IMR-90 (cell line): ENCODE measurements around the gene SHC4. TPM values are rescaled to one million over a fixed set of nuclear protein-coding genes. Genes with fewer than 3 reads are reported as not detected.

Experiments used
- ATAC-seq: fragments of 200-7000 bp; cut with Tn5 transposase; 2 replicates; pipeline ENCODE4 v1.9.1; 2020; ENCODE audit warnings: low read depth, mild to moderate bottlenecking, moderate library complexity
- BruUV-seq: library from RNA; stranded (reverse); fragments of 400-500 nt; replicated peaks from 2 replicates; lab custom pipeline; 2021; lab: Mats Ljungman, UMichigan
- CTCF ChIA-PET: fragments of 300-600 bp; formaldehyde crosslinking; extraction: SDS; loops from one replicate; lab custom pipeline; 2021; ENCODE audit warnings: antibody characterized with exemption; lab: Yijun Ruan, JAX
- POLR2A ChIA-PET: fragments of 300-600 bp; sonication (Branson Sonifier 250); formaldehyde crosslinking; loops from one replicate; lab custom pipeline; 2022; ENCODE audit warnings: antibody characterized with exemption; ENCODE audit not compliant: unreplicated experiment; lab: Charles Lee
- DNase-seq: peaks from one replicate; pipeline ENCODE4 v3.0.0; 2013
- H2AFZ ChIP-seq: replicated peaks from 2 replicates; pipeline ENCODE3; 2013; ENCODE audit warnings: low read length, mild to moderate bottlenecking; ENCODE audit not compliant: poor library complexity
- H2AK5ac ChIP-seq: 2 replicates; pipeline ENCODE4 v1.6.1; 2013; ENCODE audit warnings: low read depth, low read length, inconsistent platforms
- H2AK9ac ChIP-seq: replicated peaks from 2 replicates; pipeline ENCODE3; 2013; ENCODE audit warnings: mild to moderate bottlenecking, low read depth, low read length, moderate library complexity; ENCODE audit not compliant: poor library complexity
- H2BK120ac ChIP-seq: 2 replicates; pipeline ENCODE4 v1.6.1; 2013; ENCODE audit warnings: low read depth, low read length, inconsistent platforms
- H2BK15ac ChIP-seq: 3 replicates; pipeline ENCODE4 v1.6.1; 2013; ENCODE audit warnings: low read depth, low read length, inconsistent platforms
- H2BK20ac ChIP-seq: 2 replicates; pipeline ENCODE4 v1.6.1; 2013; ENCODE audit warnings: low read depth, mild to moderate bottlenecking, inconsistent platforms, low read length, moderate library complexity
- H2BK5ac ChIP-seq: 2 replicates; pipeline ENCODE4 v1.6.1; 2013; ENCODE audit warnings: mild to moderate bottlenecking, low read depth, low read length, inconsistent platforms; ENCODE audit not compliant: poor library complexity, severe bottlenecking
- H3K14ac ChIP-seq: replicated peaks from 2 replicates; pipeline ENCODE4 v1.6.1; 2013; ENCODE audit warnings: low read depth, low read length, inconsistent platforms
- H3K18ac ChIP-seq: 2 replicates; pipeline ENCODE4 v1.6.1; 2013; ENCODE audit warnings: low read depth, low read length, control low read depth
- H3K23ac ChIP-seq: 2 replicates; pipeline ENCODE4 v1.6.1; 2013; ENCODE audit warnings: low read depth, low read length, inconsistent platforms
- H3K27ac ChIP-seq: 2 replicates; pipeline ENCODE4 v1.5.1; 2013; ENCODE audit warnings: mild to moderate bottlenecking, control low read depth, low read length; ENCODE audit not compliant: insufficient read depth
- H3K27me3 ChIP-seq: 2 replicates; pipeline ENCODE4 v1.6.1; 2013; ENCODE audit warnings: low read length; ENCODE audit not compliant: control insufficient read depth, insufficient read depth
- H3K36me3 ChIP-seq: 2 replicates; pipeline ENCODE4 v1.6.1; 2013; ENCODE audit warnings: low read length, mixed read lengths; ENCODE audit not compliant: control insufficient read depth, insufficient read depth
- H3K4ac ChIP-seq: 2 replicates; pipeline ENCODE4 v1.6.1; 2013; ENCODE audit warnings: low read depth, low read length, inconsistent platforms
- H3K4me1 ChIP-seq: 2 replicates; pipeline ENCODE4 v1.6.1; 2013; ENCODE audit warnings: low read length, mixed read lengths; ENCODE audit not compliant: control insufficient read depth, insufficient read depth
- H3K4me2 ChIP-seq: 2 replicates; pipeline ENCODE4 v1.6.1; 2013; ENCODE audit warnings: low read depth, mild to moderate bottlenecking, control low read depth, low read length, moderate library complexity
- H3K4me3 ChIP-seq: 2 replicates; pipeline ENCODE4 v1.5.1; 2013; ENCODE audit warnings: low read depth, mild to moderate bottlenecking, control low read depth, low read length, moderate library complexity; ENCODE audit not compliant: insufficient read depth
- H3K56ac ChIP-seq: 2 replicates; pipeline ENCODE4 v1.6.1; 2013; ENCODE audit warnings: low read length, inconsistent platforms; ENCODE audit not compliant: insufficient read depth; ENCODE audit errors: extremely low read depth
- H3K79me1 ChIP-seq, 2 experiments: 2 replicates each; pipeline ENCODE4 v1.6.1; 2013; ENCODE audit warnings: low read length in 2 of 2, inconsistent platforms in 1 of 2, low read depth in 1 of 2
- H3K9ac ChIP-seq: 2 replicates; pipeline ENCODE4 v1.6.1; 2013; ENCODE audit warnings: low read depth, low read length, control low read depth
- H3K9me1 ChIP-seq: 2 replicates; pipeline ENCODE4 v1.6.1; 2013; ENCODE audit warnings: low read length, inconsistent platforms; ENCODE audit not compliant: insufficient read depth
- H3K9me3 ChIP-seq: 2 replicates; pipeline ENCODE4 v1.6.1; 2013; ENCODE audit warnings: low read length; ENCODE audit not compliant: control insufficient read depth, insufficient read depth
- H4K20me1 ChIP-seq: 2 replicates; pipeline ENCODE4 v1.6.1; 2013; ENCODE audit warnings: low read length, inconsistent platforms; ENCODE audit not compliant: insufficient read depth
- H4K5ac ChIP-seq: 2 replicates; pipeline ENCODE4 v1.6.1; 2013; ENCODE audit warnings: mild to moderate bottlenecking, low read depth, low read length, control low read depth
- H4K8ac ChIP-seq, 2 experiments: 2 replicates each; pipeline ENCODE4 v1.6.1; 2013; ENCODE audit warnings: low read depth in 2 of 2, low read length in 2 of 2, control low read depth in 1 of 2, inconsistent platforms in 1 of 2
- H4K91ac ChIP-seq: 2 replicates; pipeline ENCODE4 v1.6.1; 2013; ENCODE audit warnings: low read depth, low read length, inconsistent platforms; ENCODE audit not compliant: insufficient read depth
- BHLHE40 ChIP-seq: fragments of 150-350 bp; IDR thresholded peaks from 2 replicates; pipeline ENCODE4 v1.6.1; 2016; ENCODE audit warnings: mild to moderate bottlenecking, low read depth, low read length
- CEBPB ChIP-seq: IDR thresholded peaks from 2 replicates; pipeline ENCODE4 v1.6.1; 2012; ENCODE audit warnings: low read depth, low read length, improper control_type of control experiment
- CHD1 ChIP-seq: IDR thresholded peaks from 2 replicates; pipeline ENCODE4 v1.6.1; 2012; ENCODE audit warnings: low read depth, low read length, improper control_type of control experiment
- CTCF ChIP-seq: conservative IDR thresholded peaks from 2 replicates; pipeline ENCODE4 v1.5.1; 2012; ENCODE audit warnings: mild to moderate bottlenecking, low read depth, low read length, improper control_type of control experiment
- ELK1 ChIP-seq: fragments of 150-350 bp; IDR thresholded peaks from 2 replicates; pipeline ENCODE4 v1.6.1; 2016; ENCODE audit warnings: low read depth, mild to moderate bottlenecking, low read length, moderate library complexity, borderline replicate concordance
- FOS ChIP-seq: fragments of 150-350 bp; IDR thresholded peaks from 2 replicates; pipeline ENCODE4 v1.6.1; 2016; ENCODE audit warnings: low read depth, low read length
- MAFK ChIP-seq: IDR thresholded peaks from 2 replicates; pipeline ENCODE4 v1.6.1; 2012; ENCODE audit warnings: low read depth, low read length, improper control_type of control experiment
- MAZ ChIP-seq: IDR thresholded peaks from 2 replicates; pipeline ENCODE4 v1.6.1; 2012; ENCODE audit warnings: low read depth, mild to moderate bottlenecking, low read length, improper control_type of control experiment, moderate library complexity, borderline replicate concordance
- MXI1 ChIP-seq: IDR thresholded peaks from 2 replicates; pipeline ENCODE4 v1.6.1; 2012; ENCODE audit warnings: low read depth, mild to moderate bottlenecking, low read length, moderate library complexity, borderline replicate concordance
- NFE2L2 ChIP-seq: fragments of 150-350 bp; IDR thresholded peaks from 2 replicates; pipeline ENCODE4 v1.6.1; 2016; ENCODE audit warnings: low read depth, mild to moderate bottlenecking, low read length
- POLR2A ChIP-seq: IDR thresholded peaks from 2 replicates; pipeline ENCODE4 v1.6.1; 2012; ENCODE audit warnings: mild to moderate bottlenecking, low read depth, low read length
- RAD21 ChIP-seq: IDR thresholded peaks from 2 replicates; pipeline ENCODE4 v1.6.1; 2012; ENCODE audit warnings: low read length, improper control_type of control experiment
- RCOR1 ChIP-seq: IDR thresholded peaks from 2 replicates; pipeline ENCODE4 v1.6.1; 2012; ENCODE audit warnings: mild to moderate bottlenecking, low read length, improper control_type of control experiment; ENCODE audit not compliant: insufficient replicate concordance
- RFX5 ChIP-seq: IDR thresholded peaks from 2 replicates; pipeline ENCODE4 v1.8.0; 2012; ENCODE audit warnings: low read depth, mild to moderate bottlenecking, low read length, moderate library complexity
- SMC3 ChIP-seq: fragments of 150-350 bp; IDR thresholded peaks from 2 replicates; pipeline ENCODE4 v1.6.1; 2016; ENCODE audit warnings: low read depth, mild to moderate bottlenecking, antibody characterized with exemption, low read length, moderate library complexity
- USF2 ChIP-seq: fragments of 150-350 bp; IDR thresholded peaks from 2 replicates; pipeline ENCODE4 v1.6.1; 2017; ENCODE audit warnings: mild to moderate bottlenecking, antibody characterized with exemption, low read length, low read depth
- WGBS, 2 experiments: methylation state at CpG; one replicate each; pipeline versions ENCODE4 v1.1.5 to v1.1.7; 2013; ENCODE audit warnings: missing lambda C conversion rate in 2 of 2; ENCODE audit not compliant: insufficient read length in 1 of 2; ENCODE audit errors: extremely low coverage in 2 of 2; 5-methylcytosine and 5-hydroxymethylcytosine counted together
- dilution Hi-C: fragments of 300-500 bp; cut with HindIII; formaldehyde crosslinking; loops from one replicate; pipeline ENCODE4 v1.14.3; 2018; ENCODE audit warnings: low sequenced_read_pairs; ENCODE audit not compliant: unreplicated experiment
- in situ Hi-C: fragments of 300-500 bp; cut with MboI; formaldehyde crosslinking; loops from 3 replicates; pipeline ENCODE4 v1.14.3; 2019; ENCODE audit warnings: low sequenced_read_pairs, inconsistent platforms, mixed read lengths
- intact Hi-C: fragments of 100-400 bp; cut with micrococcal nuclease; formaldehyde crosslinking; loops from 2 replicates; pipeline ENCODE4 v1.10.0; 2022
- polyA plus RNA-seq, 3 experiments: library from polyadenylated mRNA; depleted of rRNA; stranded (reverse); fragments of >200 nt; gene quantifications; 2 replicates each; pipeline ENCODE4 v1.2.3, GENCODE V29; 2012; ENCODE audit warnings: low replicate concordance in 1 of 3
- total RNA-seq: library from RNA; depleted of rRNA; stranded (reverse); fragments of >200 nt; gene quantifications from 2 replicates; pipeline ENCODE4 v1.2.3, GENCODE V29; 2012

The SHC4 gene
- total and polyA plus RNA-seq, 2 of the 4 experiments (the other 2 are of a cell fraction), result 0.91 to 2.7 TPM

- Histone ChIP-seq H3K18ac (no peak overlapping the region), H2AFZ (no peak overlapping the region), H3K9me3 (no peaks in the 10 kb centered on the region), H3K56ac (no peak overlapping the region), H2BK120ac (no peak overlapping the region), H2AK9ac (no peak overlapping the region), H3K4me2 (no peak overlapping the region), H3K4ac (no peak overlapping the region), H4K91ac (no peak overlapping the region), H2BK20ac (no peak overlapping the region), H3K23ac (no peak overlapping the region), H3K9me1 (no peaks in the 10 kb centered on the region; the same call in 1 of the 2 replicates), H3K27me3 (no peaks in the 10 kb centered on the region), H2AK5ac (no peak overlapping the region), H3K27ac (no peak overlapping the region), H4K20me1 (no peaks in the 10 kb centered on the region), H3K79me1 (no peaks in the 10 kb centered on the region), H2BK15ac (no peak overlapping the region), H4K5ac (no peak overlapping the region), H4K8ac (no peak overlapping the region), H3K36me3 (peaks cover 6% of the 10 kb centered on the region), H3K14ac (no peak overlapping the region), H3K9ac (no peak overlapping the region), H2BK5ac (no peak overlapping the region), H3K4me3 (no peak overlapping the region), H3K4me1 (peaks cover 3% of the 10 kb centered on the region)
- no peak for TF ChIP-seq MAFK
- no peak for TF ChIP-seq RFX5
- no peak for TF ChIP-seq MXI1
- no peak for TF ChIP-seq POLR2A
- no peak for TF ChIP-seq USF2
- TF ChIP-seq MAZ, result no peak
- no peak for TF ChIP-seq NFE2L2
- TF ChIP-seq CEBPB, result no peak
- no peak for TF ChIP-seq CHD1
- no peak for TF ChIP-seq FOS
- no peak for TF ChIP-seq BHLHE40
- TF ChIP-seq RAD21, result no peak
- no peak for TF ChIP-seq ELK1
- TF ChIP-seq RCOR1, result no peak
- no peak for TF ChIP-seq CTCF
- TF ChIP-seq SMC3, result no peak
- dilution Hi-C loops (no loop called here), intact Hi-C loops (no loop called here), in situ Hi-C loops (no loop called here)
- POLR2A ChIA-PET, result no interaction called here
- no TSS peak for BruUV-seq
- DNase-seq, result no peak
- CTCF ChIA-PET, result interaction anchor here (1.5 kb wide), 1 partner anchor 9 kb away, joined by 12 read pairs; no protein-coding TSS in a partner anchor
- ATAC-seq, result no peak
- 80% methylated on average over 2 of the region's 7 CpGs; no CpG with 5 or more reads in 1 of the 2 experiments for WGBS, 2 experiments
Measured at GRCh38 chr15:48984021-48984710, 20.4 kb upstream of the SHC4 start.
